GM19372 (cell line): ENCODE data around the gene PRSS8.
"Not testable (repeated sequence)": the region's sequence is repeated elsewhere in the genome, so short reads cannot be mapped to it uniquely, and the experiment has no call there.

Source experiments
- ATAC-seq: cut with Tn5 transposase; IDR thresholded peaks from one replicate; pipeline ENCODE4 v1.9.1; 2021; ENCODE audit warnings: mild to moderate bottlenecking, low read depth, moderate library complexity; ENCODE audit not compliant: unreplicated experiment

PRSS8 gene

GRCh38 chr16:31108035-31108793, 27.3 kb downstream of the PRSS8 start, which contains the start of gene BCKDK:
Gene BCKDK (plus strand): TSS chr16:31108386. CDS start chr16:31109224, 838 bp downstream.
- peak; percentile 80 for ATAC-seq

- ATAC-seq = peak; percentile 44
Observed at GRCh38 chr16:31107465-31107867, 28.1 kb downstream of the PRSS8 start.

- no peak for ATAC-seq
Observed at GRCh38 chr16:31106509-31107464, 28.7 kb downstream of the PRSS8 start.

GRCh38 chr16:31105677-31106213, 29.8 kb downstream of the PRSS8 start:
- ATAC-seq = peak; percentile 43

GRCh38 chr16:31100876-31101641, 34.5 kb downstream of the PRSS8 start:
- not testable (repeated sequence) for ATAC-seq

GRCh38 chr16:31099860-31100638, 35.5 kb downstream of the PRSS8 start:
- ATAC-seq = no peak

- ATAC-seq = peak; percentile 84
Observed at GRCh38 chr16:31094424-31095120, 41.0 kb downstream of the PRSS8 start, which contains the start of gene VKORC1. Gene VKORC1 (minus strand): TSS chr16:31094797. CDS start chr16:31094729, 68 bp downstream.

- no peak for ATAC-seq
Observed at GRCh38 chr16:31094088-31094423, 41.5 kb downstream of the PRSS8 start.

GRCh38 chr16:31093132-31093703, 42.3 kb downstream of the PRSS8 start:
- no peak for ATAC-seq

- no peak for ATAC-seq
Observed at GRCh38 chr16:31092330-31092729, 43.2 kb downstream of the PRSS8 start.

GRCh38 chr16:31090540-31090939, 45.0 kb downstream of the PRSS8 start:
- ATAC-seq = no peak

- ATAC-seq = no peak
Observed at GRCh38 chr16:31089199-31089598, 46.3 kb downstream of the PRSS8 start.

GRCh38 chr16:31088459-31089183, 46.9 kb downstream of the PRSS8 start, which contains the start of gene PRSS53:
Gene PRSS53 (minus strand): TSS chr16:31088943. CDS start chr16:31088809, 134 bp downstream.
- ATAC-seq = no peak

GRCh38 chr16:31087971-31088370, 47.6 kb downstream of the PRSS8 start:
- no peak for ATAC-seq

GRCh38 chr16:31087481-31087880, 48.0 kb downstream of the PRSS8 start:
- ATAC-seq = no peak

- ATAC-seq = no peak
Observed at GRCh38 chr16:31086629-31086906, 49.0 kb downstream of the PRSS8 start.

GRCh38 chr16:31085873-31086628, 49.5 kb downstream of the PRSS8 start:
- no peak for ATAC-seq
